GM19467 (cell line): ENCODE data around the gene TSPAN11.

ENCODE experiments used
- ATAC-seq: cut with Tn5 transposase; IDR thresholded peaks from one replicate; pipeline ENCODE4 v1.9.1; 2021; ENCODE audit warnings: mild to moderate bottlenecking, moderate library complexity; ENCODE audit not compliant: unreplicated experiment

TSPAN11 gene

GRCh38 chr12:30910038-30910350, 16.6 kb upstream of the TSPAN11 start:
- ATAC-seq = no peak

DNA sequence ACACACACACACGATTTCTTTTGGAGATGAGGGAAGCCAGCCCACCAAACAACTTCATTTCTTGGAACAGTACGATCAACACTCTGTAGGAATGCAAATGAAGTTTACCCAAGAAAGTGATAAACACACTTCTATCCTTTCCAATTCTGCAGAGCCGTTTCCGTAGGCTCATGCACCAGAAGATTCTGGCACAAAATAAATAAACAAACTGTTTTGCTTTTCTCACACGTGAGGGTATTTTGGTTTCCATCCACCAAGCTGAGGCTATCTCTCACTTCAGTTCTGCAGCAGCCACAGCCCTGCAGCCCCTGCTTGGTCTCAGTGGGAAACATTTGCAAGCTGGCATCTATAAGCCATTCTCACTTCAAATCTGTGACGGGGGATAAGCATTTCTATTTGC, 15.3 kb upstream of the TSPAN11 start:
- ATAC-seq = no peak

GRCh38 chr12:30913323-30913722, 13.2 kb upstream of the TSPAN11 start:
- no peak for ATAC-seq

DNA sequence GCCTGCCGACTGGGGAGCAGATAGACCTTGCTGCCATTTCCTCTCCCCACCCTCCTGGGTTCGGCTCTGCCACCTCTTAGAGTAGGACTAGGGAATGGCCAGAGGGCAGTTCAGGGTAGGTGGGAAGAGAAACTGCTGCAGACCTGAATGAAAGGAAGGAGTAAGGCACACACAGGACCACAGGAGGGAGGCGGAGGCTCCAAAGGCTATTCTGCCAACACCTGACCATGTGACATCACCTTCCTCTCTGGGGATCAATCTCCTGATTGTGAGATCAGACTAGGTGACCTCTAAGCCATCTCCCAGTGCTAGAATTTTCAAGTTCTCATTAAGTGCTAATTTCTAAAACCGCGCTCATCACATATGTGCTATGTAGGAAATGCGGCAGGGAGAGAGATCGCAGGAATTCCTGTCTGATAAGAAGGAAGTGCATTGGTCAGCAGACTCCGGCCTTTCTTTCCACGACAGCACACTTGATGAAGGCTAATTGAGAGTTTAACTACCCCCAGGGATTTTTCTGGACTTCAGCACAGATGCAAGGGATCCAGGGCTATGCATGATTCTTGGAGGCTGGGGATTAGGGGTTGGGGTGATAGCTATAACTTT, 11.5 kb upstream of the TSPAN11 start:
- no peak for ATAC-seq

DNA sequence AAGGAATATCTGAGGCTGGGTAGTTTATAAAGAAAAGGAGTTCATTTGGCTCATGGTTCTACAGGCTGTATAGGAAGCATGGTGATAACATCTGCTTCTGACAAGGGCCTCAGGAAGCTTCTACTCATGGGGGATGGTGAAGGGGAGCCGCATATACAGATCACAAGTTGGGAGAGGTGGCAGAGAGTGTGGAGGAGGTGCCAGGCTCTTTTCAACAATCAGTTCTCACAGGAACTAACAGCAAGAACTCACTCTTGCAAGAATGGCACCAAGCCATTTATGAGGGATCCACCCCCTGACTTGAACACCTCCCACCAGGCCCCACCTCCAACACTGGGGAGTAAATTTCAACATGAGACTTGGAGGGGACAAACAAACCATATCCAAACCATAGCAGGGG, 3.5 kb upstream of the TSPAN11 start:
- no peak for ATAC-seq

DNA sequence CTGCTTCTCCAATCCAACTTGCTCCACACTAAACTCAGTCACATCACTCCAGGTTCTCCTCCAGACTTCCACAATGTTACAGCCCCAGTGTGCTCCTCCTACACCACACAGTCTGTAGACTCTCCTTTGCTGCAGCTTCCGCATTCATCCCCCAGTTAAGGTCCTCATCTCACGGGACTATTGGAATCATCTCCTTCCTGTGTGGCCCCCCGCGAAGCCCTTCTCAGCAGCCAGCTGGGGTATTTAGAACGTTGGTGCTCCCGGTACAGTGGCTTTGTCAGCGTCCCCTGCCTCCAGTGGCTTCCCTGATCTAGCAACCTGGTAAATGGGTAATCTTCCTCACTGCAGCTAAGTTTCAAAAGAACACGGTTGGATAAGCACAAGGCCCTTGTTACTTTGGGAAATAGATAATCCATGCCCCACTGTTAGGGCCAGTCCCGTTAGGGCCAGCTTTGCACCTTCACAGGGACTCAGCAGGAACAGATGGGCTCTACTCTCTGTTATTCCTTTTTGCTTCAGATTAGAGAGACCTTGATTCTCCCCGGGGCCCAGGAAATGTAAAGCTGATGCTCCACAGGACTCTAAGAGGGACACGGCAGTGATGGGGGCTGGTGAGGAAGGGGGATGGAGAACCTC, 823 bp upstream of the TSPAN11 start:
- no peak for ATAC-seq

DNA sequence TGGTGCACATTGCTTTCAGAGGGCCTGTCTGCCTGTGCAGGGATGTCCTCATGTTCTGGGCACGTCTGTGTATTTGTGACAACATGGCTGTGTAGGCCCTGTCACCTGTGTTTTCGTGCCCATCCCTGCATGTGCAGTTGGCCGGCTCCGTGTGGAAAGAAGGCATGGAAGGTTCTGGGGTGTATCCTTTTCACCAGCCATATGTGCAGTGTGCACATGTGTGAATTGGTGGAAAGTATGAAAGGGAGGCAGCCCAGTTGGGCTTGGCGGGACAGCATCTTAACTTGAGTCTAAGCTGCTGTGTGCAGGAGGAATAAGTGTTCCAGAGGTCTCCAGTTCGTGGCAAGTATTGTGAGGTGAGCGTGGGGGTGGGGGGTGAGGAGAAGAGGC, 669 bp downstream of the TSPAN11 start:
- no peak for ATAC-seq

DNA sequence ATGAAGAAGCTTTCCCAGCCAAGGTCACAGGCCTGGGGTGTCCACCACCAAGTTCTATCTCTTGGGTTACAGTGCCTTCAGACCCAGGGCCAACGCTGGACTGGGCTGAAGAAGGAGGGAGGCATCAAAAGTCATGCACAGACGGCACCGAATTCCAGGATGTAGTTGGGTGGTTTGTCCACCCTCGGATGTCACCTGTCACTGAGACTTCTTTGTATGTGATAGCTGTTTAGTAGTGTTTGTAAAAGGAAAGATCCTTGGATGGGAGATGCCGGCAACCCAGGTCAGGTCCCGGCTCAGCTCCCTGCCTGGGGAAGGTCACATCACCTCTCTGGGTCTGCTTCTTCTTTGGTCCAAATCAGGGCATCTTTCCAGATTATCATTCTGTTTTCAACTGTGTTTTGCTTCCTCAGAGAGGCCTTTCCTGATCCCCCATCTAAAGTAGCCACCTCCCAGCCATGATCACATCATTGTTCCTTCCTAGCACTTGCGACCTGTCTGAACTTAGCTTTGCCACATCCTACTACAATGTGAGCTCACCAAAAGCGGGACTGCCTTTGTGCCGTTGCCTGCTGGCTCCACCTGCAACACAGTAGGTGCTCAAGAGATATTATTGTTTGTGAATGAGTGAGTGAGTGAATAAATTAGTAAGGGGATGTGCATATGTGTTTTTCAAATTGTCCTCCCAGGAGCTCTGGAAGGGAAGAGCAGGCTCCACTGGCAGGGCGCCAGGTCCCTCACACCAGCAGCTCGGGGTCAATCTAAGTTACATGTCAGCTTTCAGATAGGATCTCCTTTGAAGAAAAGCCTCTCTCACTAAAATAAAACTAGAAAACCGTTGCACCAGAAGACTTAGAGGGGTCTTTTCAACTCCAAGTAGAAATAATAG, 2.1 kb downstream of the TSPAN11 start:
- no peak for ATAC-seq

GRCh38 chr12:30930238-30930637, 3.7 kb downstream of the TSPAN11 start:
- ATAC-seq = no peak

DNA sequence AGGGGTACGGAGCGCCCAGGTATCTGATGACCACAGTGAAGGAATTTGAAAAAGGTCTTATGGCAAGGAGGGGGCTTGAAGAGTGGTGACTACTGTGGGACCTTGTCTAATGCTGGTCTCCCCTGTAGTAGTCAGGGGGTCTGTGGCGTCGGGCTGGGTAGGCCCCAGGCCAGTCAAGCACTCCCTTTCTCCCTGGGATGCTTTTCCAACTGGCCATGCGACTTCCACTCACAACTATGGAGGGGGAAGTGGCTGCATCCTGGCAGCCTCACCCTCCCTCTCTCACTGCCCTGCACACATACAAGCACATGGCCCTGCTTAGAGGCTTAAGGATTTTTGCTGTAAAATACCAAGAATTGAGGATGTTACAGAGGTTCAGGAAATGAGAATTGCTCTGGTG, 4.1 kb downstream of the TSPAN11 start:
- ATAC-seq = no peak

DNA sequence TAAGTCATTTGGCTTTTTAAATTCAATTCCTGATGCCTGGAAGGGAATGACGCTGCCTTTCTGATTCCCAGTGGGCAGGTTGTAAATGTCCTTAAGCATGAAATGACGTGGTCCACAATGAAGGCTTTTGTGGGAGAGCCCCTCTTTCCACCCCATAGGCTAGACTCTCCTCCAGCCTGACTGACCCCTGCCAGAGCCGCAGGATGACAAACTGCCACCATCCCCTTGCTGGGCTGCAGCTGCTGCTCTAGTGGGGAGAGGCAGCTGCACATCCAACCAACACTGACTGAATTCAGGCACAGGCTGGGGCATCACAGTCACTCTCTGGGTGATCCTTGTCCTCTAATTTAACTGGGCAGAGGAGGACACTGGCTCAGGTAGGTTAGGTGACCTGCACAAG, 6.3 kb downstream of the TSPAN11 start:
- ATAC-seq = no peak

GRCh38 chr12:30934811-30935210, 8.3 kb downstream of the TSPAN11 start:
- no peak for ATAC-seq

DNA sequence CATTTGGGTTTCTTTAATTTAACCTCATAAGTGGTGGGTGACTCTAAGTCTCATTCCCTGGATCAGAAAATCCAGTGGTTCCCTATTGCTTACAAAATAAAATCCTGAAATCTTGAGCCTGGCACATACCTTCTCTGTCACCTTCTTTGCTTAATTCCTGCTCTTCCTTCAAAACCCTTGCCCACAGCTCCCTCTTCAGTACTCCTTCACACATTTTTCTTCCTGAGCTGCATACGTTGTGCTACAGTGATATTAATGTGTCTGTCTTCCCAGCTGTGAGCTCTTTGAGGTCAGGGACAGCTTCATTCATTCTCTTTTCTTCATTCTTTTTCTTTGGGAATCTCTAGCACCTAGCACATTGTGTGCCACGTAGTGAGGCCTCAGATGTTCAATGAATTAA, 9.5 kb downstream of the TSPAN11 start:
- ATAC-seq = no peak

DNA sequence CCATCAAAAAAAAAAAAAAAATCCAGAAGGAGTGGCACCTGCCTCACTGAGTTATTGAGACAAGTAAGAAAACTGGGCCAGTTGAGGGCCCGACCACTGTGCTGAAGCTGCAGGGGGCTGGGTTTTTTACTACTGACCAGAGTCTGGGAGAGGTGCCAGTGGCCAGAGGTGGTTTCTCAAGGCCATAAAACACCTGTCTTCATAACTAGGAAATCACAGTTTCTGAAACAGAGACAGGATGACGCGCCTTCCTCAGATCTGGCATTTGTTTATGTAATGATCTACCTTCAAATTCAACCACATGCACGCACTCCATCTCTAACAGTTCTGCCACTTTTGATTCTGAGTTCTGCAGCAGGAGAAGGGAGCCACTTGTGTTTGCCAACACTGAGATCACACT, 12.7 kb downstream of the TSPAN11 start:
- ATAC-seq = no peak

GRCh38 chr12:30942486-30942885, 15.9 kb downstream of the TSPAN11 start:
- ATAC-seq = no peak

- ATAC-seq = no peak
Observed at GRCh38 chr12:30942936-30943335, 16.4 kb downstream of the TSPAN11 start.

DNA sequence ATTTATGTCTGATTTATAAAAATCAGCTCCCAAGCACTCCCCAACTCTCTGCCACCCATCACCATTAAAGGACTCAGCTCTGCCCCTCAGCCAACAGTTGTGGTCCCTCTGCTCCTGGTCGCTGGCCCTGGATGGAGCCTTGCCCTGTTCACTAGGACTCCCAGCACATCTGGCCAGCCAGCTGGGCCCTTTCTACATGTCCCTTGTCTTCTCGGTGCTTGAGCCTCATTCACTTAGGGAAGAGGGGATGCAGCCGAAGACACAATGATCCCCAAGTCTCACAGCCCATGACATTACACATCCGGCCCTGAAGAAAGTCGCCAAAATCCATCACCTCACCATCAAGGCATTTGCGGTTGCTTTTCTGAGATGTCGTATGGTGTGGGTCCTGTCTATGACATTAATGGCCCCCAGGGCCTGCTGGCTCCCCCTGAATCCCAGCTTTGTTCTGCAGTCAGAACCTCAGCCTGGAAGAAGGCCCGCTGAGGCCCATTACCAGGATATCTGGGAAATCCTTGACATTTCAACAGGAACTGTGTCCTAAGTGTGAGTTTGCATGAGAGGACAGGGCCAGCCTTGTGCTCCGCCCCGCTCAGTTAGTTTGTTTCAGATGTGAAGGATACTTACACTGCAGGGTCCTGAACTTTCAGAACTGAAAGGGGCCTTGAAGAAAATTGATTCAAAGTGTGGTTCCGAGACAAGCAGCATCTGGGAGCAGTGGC, 19.1 kb downstream of the TSPAN11 start:
- no peak for ATAC-seq

GRCh38 chr12:30952015-30952414, 25.5 kb downstream of the TSPAN11 start:
- ATAC-seq = no peak

GRCh38 chr12:30953257-30953656, 26.7 kb downstream of the TSPAN11 start:
- no peak for ATAC-seq

GRCh38 chr12:30953951-30954751, 27.6 kb downstream of the TSPAN11 start:
- ATAC-seq = no peak

- ATAC-seq = no peak
Observed at GRCh38 chr12:30955214-30955613, 28.7 kb downstream of the TSPAN11 start.
